ENCODE results near the gene AMBRA1. TPM values are rescaled to one million over a fixed set of nuclear protein-coding genes. Genes with fewer than 3 reads are reported as not detected.

The AMBRA1 gene
- total RNA-seq, 1 donor from 2014 or later = 33.9 TPM

- H3K27ac ChIP-seq = no peak overlapping the region
- no peak overlapping the region for H3K4me3 ChIP-seq
- no peaks in the 10 kb centered on the region for H3K9me3 ChIP-seq
- H3K27me3 ChIP-seq = peaks cover 65% of the 10 kb centered on the region
- peaks cover 23% of the 10 kb centered on the region for H3K4me1 ChIP-seq
- ATAC-seq (no peak), DNase-seq (no peak)
- TF ChIP-seq CTCF (IDR thresholded peaks at IDR 0.05) = no peak
- intact Hi-C loops (cut with DNase I) = no loop called here
- no peaks in the 10 kb centered on the region for H3K36me3 ChIP-seq
Measured at GRCh38 chr11:46387456-46387855, 206.4 kb downstream of the AMBRA1 start.

DNA sequence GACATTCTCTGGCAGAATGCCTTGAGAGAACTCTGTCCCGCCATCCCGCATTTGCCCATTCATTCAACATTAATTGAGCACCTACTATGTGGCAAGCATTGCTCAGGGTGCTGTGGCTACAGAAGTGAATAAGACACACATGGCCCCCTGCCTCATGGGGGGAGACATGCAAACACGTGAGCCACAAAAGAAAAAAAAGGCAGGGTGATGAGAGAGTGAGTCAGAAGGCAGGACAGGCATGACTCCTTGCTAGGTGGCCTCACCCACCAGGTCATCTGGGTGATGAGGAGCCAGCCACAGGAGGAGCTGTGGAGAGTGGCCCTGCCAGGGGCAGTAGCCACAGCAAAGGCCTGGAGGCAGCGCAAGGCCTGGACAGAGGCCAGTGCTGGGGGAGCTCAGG is 207.1 kb downstream of the AMBRA1 start:
- Histone ChIP-seq H3K27me3 (peaks cover 59% of the 10 kb centered on the region), H3K27ac (no peak overlapping the region), H3K9me3 (no peaks in the 10 kb centered on the region), H3K4me3 (no peak overlapping the region), H3K4me1 (peaks cover 30% of the 10 kb centered on the region), H3K36me3 (no peaks in the 10 kb centered on the region)
- DNase-seq (no peak), ATAC-seq (no peak)
- intact Hi-C loops (cut with DNase I) = no loop called here
- no peak for TF ChIP-seq CTCF (IDR thresholded peaks at IDR 0.05)

DNA sequence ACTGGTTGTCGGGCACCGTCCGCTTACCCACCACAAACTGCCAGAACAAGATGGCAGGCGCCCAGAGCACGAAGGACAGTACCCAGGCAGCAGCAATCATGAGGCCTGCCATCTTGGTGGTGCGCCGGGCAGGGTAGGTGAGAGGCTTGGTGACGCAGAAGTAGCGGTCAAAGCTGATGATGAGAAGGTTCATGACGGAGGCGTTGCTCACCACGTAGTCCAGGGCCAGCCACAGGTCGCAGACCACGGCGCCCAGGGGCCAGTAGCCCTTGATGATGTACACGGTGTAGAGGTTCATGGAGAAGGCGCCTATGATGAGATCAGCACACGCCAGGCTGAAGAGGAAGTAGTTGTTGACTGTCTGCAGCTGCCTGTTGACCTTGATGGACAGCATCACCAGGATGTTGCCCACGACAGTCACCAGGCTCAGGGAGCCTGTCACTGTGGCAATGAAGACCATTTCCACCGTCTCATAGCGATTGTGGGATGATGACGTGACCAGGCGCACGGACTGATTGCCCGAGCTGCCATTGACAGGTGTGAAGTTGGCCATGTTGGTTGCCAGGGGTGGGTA is 207.7 kb downstream of the AMBRA1 start:
- no peaks in the 10 kb centered on the region for H3K36me3 ChIP-seq
- no peak overlapping the region for H3K27ac ChIP-seq
- H3K4me3 ChIP-seq = no peak overlapping the region
- no peaks in the 10 kb centered on the region for H3K9me3 ChIP-seq
- peaks cover 30% of the 10 kb centered on the region for H3K4me1 ChIP-seq
- TF ChIP-seq CTCF (IDR thresholded peaks at IDR 0.05) = no peak
- intact Hi-C loops (cut with DNase I) = no loop called here
- ATAC-seq (no peak), DNase-seq (no peak)
- peaks cover 55% of the 10 kb centered on the region for H3K27me3 ChIP-seq

GRCh38 chr11:46385169-46386004 is 208.4 kb downstream of the AMBRA1 start:
- H3K9me3 ChIP-seq = no peaks in the 10 kb centered on the region
- H3K27ac ChIP-seq = no peak overlapping the region
- intact Hi-C loops (cut with DNase I) = no loop called here
- TF ChIP-seq CTCF (IDR thresholded peaks at IDR 0.05) = no peak
- DNase-seq (no peak), ATAC-seq (no peak)
- no peaks in the 10 kb centered on the region for H3K36me3 ChIP-seq
- H3K4me3 ChIP-seq = no peak overlapping the region
- peaks cover 27% of the 10 kb centered on the region for H3K4me1 ChIP-seq
- peaks cover 48% of the 10 kb centered on the region for H3K27me3 ChIP-seq

GRCh38 chr11:46383974-46384701 is 209.7 kb downstream of the AMBRA1 start:
- intact Hi-C loops (cut with DNase I) = no loop called here
- H3K27me3 ChIP-seq = peaks cover 35% of the 10 kb centered on the region

More at GRCh38 chr11:46383974-46384701, 209.7 kb downstream of the AMBRA1 start:
- Histone ChIP-seq H3K4me1 (peaks cover 24% of the 10 kb centered on the region), H3K4me3 (no peak overlapping the region), H3K27ac (no peak overlapping the region), H3K36me3 (no peaks in the 10 kb centered on the region), H3K9me3 (no peaks in the 10 kb centered on the region)
- DNase-seq = no peak
- no peak for TF ChIP-seq CTCF (IDR thresholded peaks at IDR 0.05)
- no peak for ATAC-seq

Data from upper lobe of right lung (tissue), 1 donor.